HG02970 (cell line): ENCODE measurements around the gene MAK.
"Not testable (repeated sequence)": the region's sequence is repeated elsewhere in the genome, so short reads cannot be mapped to it uniquely, and the experiment has no call there.

Experiments
- ATAC-seq: cut with Tn5 transposase; IDR thresholded peaks from one replicate; pipeline ENCODE4 v1.9.1; 2021; ENCODE audit warnings: mild to moderate bottlenecking, moderate library complexity, moderate number of reproducible peaks; ENCODE audit not compliant: unreplicated experiment, low FRiP score

Gene MAK

DNA sequence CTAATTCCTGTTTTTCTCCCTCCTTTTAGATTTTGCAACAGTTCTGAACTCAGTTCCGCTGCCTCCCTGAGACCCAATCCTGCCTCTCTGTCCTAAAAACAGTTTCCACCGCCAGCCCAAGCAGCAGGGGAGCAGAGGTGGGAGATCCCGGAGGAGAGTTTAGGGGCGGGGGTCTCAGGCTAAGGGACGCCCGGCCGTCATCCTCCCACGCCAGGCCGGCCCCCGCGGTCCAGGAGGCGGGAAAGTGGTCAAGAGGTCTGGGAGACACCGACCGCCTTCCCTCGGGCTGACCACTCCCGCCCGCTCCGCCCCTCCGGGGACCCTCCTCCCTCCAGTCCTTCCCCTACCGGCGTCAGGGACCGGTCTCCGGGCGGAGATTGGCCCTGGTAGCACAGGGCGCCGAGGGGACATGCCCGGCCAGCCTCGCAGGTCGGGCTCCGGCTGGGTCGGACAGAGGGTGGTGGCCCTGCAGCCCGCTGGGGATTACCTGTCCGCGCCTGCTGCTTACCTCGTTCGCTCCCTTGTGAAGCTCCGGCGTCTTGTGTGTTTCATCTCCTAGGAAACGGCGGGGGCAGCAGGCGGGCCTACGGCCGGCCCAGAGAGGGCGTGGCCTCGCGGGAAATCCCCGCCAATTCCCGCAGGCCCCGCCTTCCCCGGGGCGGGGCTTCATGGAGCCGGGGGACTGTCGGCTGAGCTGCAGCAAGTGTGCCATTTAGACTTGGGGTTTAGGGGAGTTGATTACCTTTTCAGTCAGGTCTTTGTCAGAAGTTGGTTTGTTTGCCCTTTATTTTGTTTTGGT is at the start of gene MAK:
Gene MAK, minus strand, starts transcription at position 545 of the 799 bp plus-strand sequence. CDS start 7,891 bp downstream, outside the sequence.
- ATAC-seq: peak; percentile 89

DNA sequence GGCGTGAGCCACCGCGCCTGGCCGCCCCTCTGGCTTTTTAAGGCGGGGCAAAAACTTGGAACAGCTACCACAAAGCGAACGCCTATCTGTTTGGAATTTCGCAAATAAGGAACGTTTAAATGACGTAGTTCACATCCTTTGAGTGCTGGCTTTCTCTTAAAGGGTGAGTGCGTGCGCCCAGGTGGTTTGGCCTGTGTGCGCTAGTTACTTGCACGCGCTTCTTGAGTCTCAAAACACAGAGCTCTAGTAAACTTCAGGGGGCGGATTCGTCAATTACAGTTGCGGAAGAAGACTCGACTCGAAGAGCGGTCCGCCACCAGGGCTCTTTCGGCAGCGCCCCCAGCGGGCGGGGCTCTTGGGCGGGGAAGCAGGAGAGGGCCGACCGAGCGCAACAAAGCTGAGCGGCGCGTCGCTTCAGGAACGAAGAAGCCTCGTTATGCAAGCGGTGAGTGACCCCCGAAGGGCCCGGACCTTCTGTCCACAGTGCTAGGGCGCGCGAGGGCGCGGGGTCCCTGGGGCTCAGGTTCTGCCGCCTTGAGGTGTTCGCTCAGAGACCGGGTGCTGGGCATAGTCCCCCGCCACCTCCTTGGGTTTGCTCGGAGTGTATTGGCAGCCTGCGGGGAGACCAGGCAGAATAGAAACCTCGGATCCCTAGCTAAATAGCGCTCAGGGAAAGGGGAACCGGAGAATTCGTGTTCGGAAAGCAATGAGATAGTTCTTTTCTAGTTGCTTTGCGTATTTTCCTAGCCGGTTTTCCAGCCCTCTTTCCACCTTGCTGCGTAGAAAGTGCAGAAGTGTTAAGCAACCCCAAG is 48.6 kb upstream of the MAK start, which contains the start of gene SYCP2L:
Gene SYCP2L, plus strand, starts transcription at position 362 of the 812 bp plus-strand sequence. Its CDS starts 75 bp downstream, at position 437.
- ATAC-seq: peak; percentile 64

DNA sequence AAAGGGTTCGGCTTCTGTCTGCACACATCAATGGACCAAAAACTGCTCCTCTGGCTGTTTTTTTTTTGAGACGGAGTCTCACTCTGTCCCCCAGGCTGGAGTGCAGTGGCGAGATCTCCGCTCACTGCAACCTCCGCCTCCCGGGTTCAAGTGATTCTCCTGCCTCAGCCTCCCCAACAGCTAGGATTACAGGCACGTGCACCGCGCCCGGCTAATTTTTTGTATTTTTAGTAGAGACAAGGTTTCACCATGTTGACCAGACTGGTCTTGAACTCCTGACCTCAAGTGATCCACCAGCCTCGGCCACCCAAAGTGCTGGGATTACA is 48.0 kb upstream of the MAK start:
- not testable (repeated sequence) for ATAC-seq

DNA sequence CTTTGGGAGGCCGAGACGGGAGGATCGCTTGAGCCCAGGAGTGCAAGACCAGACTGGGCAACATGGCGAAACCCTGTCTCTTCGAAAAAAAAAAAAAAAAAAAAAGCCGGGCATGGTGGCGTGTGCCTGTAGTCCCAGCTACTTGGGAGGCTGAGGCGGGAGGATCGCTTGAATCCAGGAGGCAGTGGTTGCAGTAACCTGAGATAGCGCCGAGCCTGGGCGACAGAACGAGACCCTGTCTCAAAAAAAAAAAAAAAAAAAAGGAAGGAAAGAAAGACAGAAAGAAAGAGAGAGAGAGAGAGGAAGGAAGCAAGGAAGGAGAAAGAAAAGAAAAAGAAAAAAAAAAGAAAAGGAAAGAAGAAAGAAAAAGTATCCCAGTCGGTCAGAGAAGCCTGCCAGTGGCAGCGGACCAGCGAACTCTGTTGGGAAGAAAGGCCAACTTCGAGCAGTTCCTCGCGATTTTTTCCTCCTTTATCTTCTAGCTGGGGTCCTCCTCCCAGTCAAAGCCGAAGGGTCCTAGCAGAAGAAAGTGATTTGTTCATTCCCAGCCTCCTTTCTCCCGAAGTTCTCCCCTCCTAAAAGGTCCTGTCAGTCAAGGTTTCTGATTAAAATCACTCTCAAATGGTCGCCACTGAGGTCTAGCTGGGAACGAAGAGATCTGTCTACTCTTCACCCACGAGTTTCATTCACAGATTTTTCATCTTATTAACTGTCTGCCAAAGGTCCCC is 46.1 kb upstream of the MAK start:
- ATAC-seq: no peak

DNA sequence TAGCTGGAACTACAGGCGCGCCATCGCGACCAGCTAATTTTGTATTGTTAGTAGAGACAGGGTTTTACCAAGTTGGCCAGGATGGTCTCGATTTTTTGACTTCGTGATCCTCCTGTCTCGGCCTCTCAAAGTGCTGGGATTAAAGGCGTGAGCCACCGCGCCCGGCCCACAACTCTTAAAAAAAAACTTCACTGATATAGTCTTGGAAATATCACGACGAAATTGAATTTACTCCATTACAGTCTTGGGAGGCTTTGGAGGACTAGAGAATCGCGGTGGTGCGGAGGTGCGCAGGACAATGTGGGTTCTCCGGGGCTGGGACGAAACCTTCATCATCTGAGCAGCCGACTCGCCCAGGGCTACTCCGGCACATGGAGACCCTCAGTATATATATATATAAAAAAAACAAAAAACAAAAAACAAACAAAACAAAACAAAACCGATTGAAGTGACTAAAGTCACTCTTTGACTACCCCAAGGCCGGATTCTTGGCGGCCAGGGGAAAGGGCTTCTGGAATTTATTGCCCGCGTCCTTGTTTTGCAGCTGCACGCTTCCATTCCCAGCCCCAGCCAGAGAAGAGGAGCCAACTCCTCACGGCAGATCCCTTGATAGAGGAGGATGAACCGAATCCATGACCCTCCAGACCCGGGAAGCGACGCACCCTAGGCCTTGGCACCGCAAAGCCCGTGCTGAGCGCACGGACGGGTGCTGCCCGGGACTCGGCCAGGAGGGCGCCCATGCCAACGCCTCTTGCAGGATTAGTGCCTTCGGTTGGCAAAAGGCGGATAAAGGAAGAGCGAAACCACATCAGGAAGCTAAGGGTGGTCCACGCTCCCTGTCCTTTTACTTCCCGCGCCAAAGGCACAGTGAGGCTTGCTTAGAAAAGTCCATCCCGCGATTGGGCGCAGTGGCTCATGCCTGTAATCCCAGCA is 45.2 kb upstream of the MAK start:
- no peak for ATAC-seq

DNA sequence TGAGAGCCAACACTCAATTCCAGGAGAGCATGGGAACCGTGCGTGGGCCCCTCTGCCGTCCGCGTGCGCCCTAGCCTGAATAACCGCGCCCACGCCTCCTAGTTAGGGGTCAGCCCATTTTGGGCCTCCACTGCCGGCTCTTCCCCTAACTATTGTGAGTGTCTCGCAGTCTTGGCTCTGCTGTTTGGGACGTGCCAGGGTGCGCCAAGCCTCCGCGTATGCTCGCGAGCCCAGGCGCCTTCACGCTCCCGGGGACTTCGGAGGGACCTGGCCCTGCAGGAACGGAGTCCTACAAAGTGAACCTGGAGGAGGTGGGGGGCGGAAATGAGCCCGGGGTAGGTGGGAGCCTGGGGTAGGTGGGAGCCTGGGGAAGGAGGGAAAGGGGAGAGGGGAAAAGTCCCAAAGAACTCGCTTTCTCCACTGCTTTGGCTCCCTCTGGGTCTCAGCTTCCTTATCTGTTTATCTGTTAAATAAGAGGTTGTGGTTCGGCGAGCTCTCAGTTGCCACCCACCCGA is 44.4 kb upstream of the MAK start:
- ATAC-seq: no peak

- ATAC-seq: not testable (repeated sequence)
Observed at GRCh38 chr6:10882253-10882630, 43.9 kb upstream of the MAK start.

DNA sequence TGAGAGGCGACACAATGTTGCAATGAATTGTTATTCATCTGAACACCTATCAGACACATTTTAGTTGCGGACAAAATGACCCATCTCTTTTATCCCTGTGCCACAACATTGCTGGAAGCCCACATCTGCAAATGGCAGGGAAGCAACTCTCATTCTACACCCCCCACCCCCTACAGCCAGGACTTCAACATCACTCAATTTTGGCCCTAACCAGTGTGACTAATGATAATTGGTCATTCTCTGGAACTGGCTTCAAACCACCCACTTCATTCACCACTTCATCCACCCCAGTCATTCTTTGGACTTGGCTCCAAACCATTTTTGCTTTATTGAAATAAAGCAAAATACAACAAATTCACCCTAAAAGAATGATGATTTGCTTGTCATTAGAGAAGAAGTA is 42.0 kb upstream of the MAK start:
- ATAC-seq: no peak

DNA sequence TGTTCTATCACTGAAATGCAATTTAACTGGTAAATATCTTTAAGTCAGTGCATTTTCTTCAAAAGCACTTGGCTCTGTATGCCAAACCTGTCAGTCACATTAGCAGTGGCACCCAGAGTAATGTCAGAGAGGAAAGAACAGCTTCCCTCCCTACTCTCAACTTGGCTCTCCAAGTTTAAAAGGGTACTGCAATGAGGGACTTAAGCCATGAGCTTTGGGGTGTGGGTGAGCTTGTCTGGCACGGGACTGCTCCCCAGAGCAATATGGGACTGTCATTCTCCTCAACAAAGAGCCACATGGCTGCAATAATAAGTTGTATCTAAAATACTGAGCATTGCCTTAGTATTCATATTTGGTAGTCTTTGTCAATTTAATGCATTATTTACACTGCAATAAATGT is 39.5 kb upstream of the MAK start:
- no peak for ATAC-seq

DNA sequence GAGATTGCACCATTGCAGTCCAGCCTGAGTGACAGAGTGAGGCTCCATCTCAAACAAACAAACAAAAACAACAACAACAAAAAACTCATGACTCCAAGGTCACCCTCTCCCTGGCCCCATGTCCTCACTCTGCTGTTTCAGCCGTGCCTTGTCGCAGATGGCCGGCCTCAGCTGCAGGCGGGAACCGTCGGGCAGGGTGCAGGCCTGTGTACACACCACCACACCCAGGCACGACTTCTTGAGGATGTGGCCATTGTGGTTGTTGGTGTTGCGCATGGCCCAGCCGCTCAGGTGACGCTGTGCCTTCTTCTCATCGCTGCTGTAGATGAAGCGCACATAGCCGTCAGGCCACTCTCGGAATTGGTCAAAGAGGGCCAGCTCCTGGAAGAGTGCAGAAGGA is 38.7 kb upstream of the MAK start:
- no peak for ATAC-seq

DNA sequence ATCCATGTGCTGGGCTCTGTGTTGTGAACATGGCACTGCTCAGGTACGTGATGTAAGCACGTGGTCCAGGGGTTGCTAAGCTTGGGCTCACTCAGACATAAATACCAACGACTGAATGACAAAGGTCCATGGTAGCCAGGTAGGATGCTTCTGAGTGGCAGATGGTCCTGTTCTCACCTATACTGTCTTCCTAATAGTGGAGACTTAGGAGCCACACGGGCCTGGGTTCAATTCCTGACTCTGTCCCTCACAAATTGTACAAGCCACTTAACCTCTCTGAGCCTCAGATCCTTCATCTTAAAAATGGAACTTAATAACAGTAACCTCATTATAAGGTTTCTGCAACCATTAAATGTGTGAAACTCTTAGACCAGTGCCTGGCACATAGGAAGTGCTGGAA is 36.7 kb upstream of the MAK start:
- ATAC-seq: no peak

- ATAC-seq: no peak
Observed at GRCh38 chr6:10874207-10874606, 35.9 kb upstream of the MAK start.

- no peak for ATAC-seq
Observed at GRCh38 chr6:10873374-10873773, 35.0 kb upstream of the MAK start.

DNA sequence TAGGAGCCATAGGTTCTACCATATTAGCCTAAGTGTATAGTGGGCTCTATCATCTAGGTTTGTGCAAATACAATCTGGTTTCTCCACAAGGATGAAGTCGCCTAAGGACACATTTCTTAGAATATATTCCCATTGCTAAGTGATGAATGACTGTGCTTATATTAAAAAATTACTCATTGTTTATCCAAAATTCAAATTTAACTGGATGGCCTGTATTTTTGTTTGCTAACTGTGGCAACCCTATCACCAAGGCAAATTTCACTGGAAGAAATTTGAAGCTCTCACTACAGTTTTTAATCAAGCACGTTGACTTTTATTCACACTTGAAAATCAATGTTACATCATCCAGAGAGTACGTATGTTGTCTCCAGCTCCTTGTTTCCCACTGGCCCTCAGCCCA is 29.6 kb upstream of the MAK start:
- ATAC-seq: no peak

- ATAC-seq: not testable (repeated sequence)
Observed at GRCh38 chr6:10866709-10867108, 28.4 kb upstream of the MAK start.

GRCh38 chr6:10863031-10863430 is 24.7 kb upstream of the MAK start:
- ATAC-seq: not testable (repeated sequence)

DNA sequence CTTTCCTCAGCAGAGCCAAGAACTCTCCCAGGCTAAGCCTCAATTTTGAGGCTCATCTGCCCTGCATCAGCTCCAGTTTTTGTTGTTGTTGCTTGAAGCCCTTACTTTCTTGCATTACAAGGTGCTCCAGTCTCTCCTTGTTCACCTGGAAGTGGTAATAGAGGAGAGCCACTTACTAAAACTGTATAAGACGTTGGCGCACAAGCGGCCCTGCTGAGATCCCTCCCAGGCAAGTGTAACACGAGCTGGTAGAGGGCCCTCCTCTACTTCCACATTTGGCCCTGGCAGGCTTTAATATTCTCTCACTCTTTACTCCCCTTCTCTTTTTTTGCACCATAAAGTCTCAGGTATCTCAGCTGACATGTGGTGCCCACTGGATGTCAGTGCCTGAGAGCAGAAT is 24.0 kb upstream of the MAK start:
- ATAC-seq: no peak

DNA sequence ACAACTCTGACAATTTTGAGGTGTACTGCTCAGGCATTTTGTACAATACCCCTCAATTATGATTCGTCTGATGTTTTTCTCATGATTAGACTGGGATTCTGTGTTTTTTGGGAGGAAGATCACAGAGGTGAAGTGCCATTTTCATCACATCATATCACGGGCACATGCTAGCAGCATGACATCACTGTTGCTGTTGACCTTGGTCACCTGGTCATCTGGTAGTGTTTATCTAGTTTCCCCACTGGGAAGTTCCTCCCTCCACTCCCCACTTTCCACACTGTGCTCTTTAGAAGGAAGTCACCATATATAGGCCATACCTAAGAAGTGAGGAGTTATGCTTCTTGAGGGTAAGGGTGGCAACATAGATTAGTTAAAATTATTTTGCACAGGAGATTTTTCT is 22.7 kb upstream of the MAK start:
- ATAC-seq: no peak

DNA sequence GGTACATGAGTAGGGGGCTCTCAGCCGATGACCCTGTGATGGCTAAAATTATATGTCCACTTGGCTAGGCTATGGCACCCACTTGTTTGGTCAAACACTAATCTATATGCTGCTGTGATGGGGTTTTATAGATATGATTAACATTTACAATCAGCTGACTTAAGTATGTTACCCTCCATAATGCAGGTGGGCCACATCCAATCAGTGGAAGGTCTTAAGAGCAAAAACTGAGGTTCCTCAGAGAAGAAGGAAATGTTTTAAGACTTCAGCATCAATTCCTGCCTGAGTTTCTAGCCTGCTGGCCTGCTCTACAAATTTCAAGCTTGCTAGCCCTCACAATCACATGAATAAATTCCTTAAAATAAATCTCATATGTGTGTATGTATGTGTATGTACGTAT is 18.9 kb upstream of the MAK start:
- no peak for ATAC-seq
